Kidney (tissue), 14 donors: ENCODE measurements around the gene ASB17. TPM values are rescaled to one million over a fixed set of nuclear protein-coding genes. Genes with fewer than 3 reads are reported as not detected.
A peak's percentile ranks its signal among the peaks of the same experiment; 100 is the strongest.

ENCODE experiments used
- DNase-seq, 5 donors: peaks; one replicate each; pipeline ENCODE4 v3.0.0-alpha.2; 2013 to 2020
- FAIRE-seq: peaks from 2 replicates; lab custom pipeline; 2012; peaks lifted over from hg19 to GRCh38; lab: Jason Lieb, UNC
- H3K27ac ChIP-seq, 2 donors: one replicate each; pipeline ENCODE4 v1.7.0; 2013; ENCODE audit warnings: low read depth in 2 of 2, low read length in 2 of 2, inconsistent platforms in 1 of 2
- H3K27me3 ChIP-seq: one replicate; pipeline ENCODE4 v1.7.1; 2013; ENCODE audit warnings: low read length, inconsistent platforms; ENCODE audit not compliant: control insufficient read depth, insufficient read depth
- H3K36me3 ChIP-seq, 3 donors: one replicate each; pipeline versions ENCODE4 v1.7.0 to v1.7.1; 2013; ENCODE audit warnings: low read length in 3 of 3, control low read depth in 1 of 3, inconsistent platforms in 1 of 3; ENCODE audit not compliant: insufficient read depth in 3 of 3, control insufficient read depth in 2 of 3
- H3K4me1 ChIP-seq, 3 donors: one replicate each; pipeline versions ENCODE4 v1.7.0 to v1.7.1; 2013; ENCODE audit warnings: low read length in 3 of 3, inconsistent platforms in 1 of 3, low read depth in 1 of 3; ENCODE audit not compliant: control insufficient read depth in 2 of 3, insufficient read depth in 2 of 3
- H3K4me3 ChIP-seq, 3 donors: one replicate each; pipeline versions ENCODE4 v1.7.0 to v1.8.1; 2013; ENCODE audit warnings: low read length in 3 of 3, control low read depth in 1 of 3, inconsistent platforms in 1 of 3
- H3K9ac ChIP-seq, 3 donors: one replicate each; pipeline versions ENCODE4 v1.7.0 to v1.7.1; 2013; ENCODE audit warnings: low read length in 3 of 3, control low read depth in 1 of 3, inconsistent platforms in 1 of 3
- H3K9me3 ChIP-seq, 3 donors: one replicate each; pipeline versions ENCODE4 v1.7.0 to v1.7.1; 2013; ENCODE audit warnings: low read length in 3 of 3, control low read depth in 1 of 3, inconsistent platforms in 1 of 3; ENCODE audit not compliant: control insufficient read depth in 2 of 3, insufficient read depth in 1 of 3
- intact Hi-C: fragments of 100-400 bp; cut with DNase I; formaldehyde crosslinking; loops from one replicate; pipeline ENCODE4 v1.11.1; 2022
- polyA plus RNA-seq: library from polyadenylated mRNA; stranded (reverse); fragments of 350-450 nt; fragmentation: Illumina TruSeq; extraction: RNeasy Lipid Tissue Mini Kit (QIAGEN cat#74804); gene quantifications from one replicate; pipeline ENCODE4 v1.2.3, GENCODE V29; 2014; ENCODE audit warnings: low read depth, low replicate concordance; ENCODE audit not compliant: insufficient read depth
- total RNA-seq: library from RNA; stranded (reverse); fragmentation: NEBNext Ultra II Directional; extraction: Animal tissue kit (Norgen Biotek cat#: 25700); gene quantifications from one replicate; pipeline ENCODE4 v1.2.1, GENCODE V29; 2021
- TF ChIP-seq, protein P1 (sequence below): IDR thresholded peaks from 3 replicates; pipeline ENCODE4 v1.5.1; 2012; ENCODE audit warnings: mild to moderate bottlenecking, moderate library complexity, borderline replicate concordance; ENCODE audit not compliant: insufficient read depth; ENCODE audit errors: extremely low read depth
- donor health status: control.
- donor health status: control.
- donor health status: control.
- donor health status: control.
- donor health status: control.
- donor health status: DM: yes; HTN: yes; CAD: no.
- donor health status: Normal renal cell carcinoma (clear cell type).

The ASB17 gene
- total and polyA plus RNA-seq, 2 donors from 2014 or later: not detected

DNA sequence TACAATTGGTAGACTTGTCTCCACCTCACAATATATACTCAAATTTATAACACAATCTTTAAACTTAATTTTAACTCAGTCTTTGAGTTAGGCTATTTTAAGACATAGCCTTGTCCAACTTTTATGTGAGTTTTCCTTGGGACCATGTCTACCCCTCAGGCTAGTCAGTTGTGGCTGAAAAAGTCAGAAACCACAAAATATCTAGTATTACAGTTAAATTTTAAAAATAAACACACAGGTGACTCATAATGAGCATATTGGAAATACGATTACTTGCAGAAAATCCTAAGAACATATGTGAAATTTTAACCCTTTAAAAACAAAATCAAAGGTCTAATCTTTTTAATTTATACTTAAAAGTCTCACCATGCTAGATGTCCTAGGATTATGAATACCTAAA, 4.8 kb upstream of the ASB17 start:
- FAIRE-seq (no peak), DNase-seq (no peak)
- Histone ChIP-seq H3K9me3 (no peaks in the 10 kb centered on the region), H3K27ac (no peak overlapping the region), H3K9ac (no peak overlapping the region), H3K36me3 (no peaks in the 10 kb centered on the region), H3K4me3 (no peak overlapping the region), H3K27me3 (no peaks in the 10 kb centered on the region), H3K4me1 (no peaks in the 10 kb centered on the region)
- TF ChIP-seq, protein P1, sequence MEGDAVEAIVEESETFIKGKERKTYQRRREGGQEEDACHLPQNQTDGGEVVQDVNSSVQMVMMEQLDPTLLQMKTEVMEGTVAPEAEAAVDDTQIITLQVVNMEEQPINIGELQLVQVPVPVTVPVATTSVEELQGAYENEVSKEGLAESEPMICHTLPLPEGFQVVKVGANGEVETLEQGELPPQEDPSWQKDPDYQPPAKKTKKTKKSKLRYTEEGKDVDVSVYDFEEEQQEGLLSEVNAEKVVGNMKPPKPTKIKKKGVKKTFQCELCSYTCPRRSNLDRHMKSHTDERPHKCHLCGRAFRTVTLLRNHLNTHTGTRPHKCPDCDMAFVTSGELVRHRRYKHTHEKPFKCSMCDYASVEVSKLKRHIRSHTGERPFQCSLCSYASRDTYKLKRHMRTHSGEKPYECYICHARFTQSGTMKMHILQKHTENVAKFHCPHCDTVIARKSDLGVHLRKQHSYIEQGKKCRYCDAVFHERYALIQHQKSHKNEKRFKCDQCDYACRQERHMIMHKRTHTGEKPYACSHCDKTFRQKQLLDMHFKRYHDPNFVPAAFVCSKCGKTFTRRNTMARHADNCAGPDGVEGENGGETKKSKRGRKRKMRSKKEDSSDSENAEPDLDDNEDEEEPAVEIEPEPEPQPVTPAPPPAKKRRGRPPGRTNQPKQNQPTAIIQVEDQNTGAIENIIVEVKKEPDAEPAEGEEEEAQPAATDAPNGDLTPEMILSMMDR: no peak
- intact Hi-C loops: no loop called here

DNA sequence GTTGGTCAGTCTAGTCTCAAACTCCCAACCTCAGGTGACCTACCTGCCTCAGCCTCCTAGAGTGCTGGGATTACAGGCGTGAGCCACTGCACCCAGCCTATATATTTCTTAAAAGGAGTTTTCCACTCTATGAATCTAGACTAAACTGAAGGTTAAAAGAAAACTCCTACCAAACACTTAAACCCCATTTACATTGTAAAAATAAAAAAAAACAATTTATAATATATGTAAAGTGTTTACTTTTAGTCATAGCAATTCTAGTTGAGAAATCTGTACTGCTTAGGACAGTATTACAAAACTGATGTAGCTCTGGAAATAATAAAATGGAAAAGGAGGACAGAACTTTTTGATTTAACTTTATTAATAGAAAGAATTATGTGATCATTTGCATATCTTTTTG, 9.5 kb downstream of the ASB17 start:
- FAIRE-seq (no peak), DNase-seq (no peak)
- Histone ChIP-seq H3K27me3 (no peaks in the 10 kb centered on the region), H3K4me3 (no peak overlapping the region), H3K4me1 (no peaks in the 10 kb centered on the region), H3K27ac (no peak overlapping the region), H3K36me3 (no peaks in the 10 kb centered on the region), H3K9me3 (no peaks in the 10 kb centered on the region), H3K9ac (no peak overlapping the region)
- intact Hi-C loops: no loop called here
- TF ChIP-seq, protein P1: no peak

DNA sequence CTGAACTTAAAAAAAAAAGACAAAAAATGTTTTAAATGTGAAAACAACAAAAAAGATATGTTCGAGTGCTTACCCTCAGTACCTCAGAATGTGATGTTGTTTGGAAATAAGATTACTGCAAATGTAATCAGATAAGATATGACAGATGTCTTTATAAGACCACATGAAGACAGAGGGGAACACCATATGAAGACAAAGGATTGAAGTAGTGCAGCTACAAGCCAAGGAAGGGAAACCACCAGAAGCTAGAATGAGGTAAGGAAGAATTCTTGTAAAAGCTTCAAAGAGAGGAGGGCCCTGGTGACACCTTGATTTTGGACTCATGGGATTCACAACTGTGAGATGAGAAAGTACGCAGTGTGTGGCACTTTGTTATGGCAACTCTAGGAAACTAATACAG, 15.4 kb downstream of the ASB17 start:
- Histone ChIP-seq H3K36me3 (no peaks in the 10 kb centered on the region), H3K27me3 (no peaks in the 10 kb centered on the region), H3K9me3 (no peaks in the 10 kb centered on the region), H3K4me3 (no peak overlapping the region), H3K9ac (no peak overlapping the region), H3K27ac (no peak overlapping the region), H3K4me1 (no peaks in the 10 kb centered on the region)
- no peak for FAIRE-seq
- TF ChIP-seq, protein P1: no peak
- intact Hi-C loops: no loop called here
- no peak for DNase-seq

DNA sequence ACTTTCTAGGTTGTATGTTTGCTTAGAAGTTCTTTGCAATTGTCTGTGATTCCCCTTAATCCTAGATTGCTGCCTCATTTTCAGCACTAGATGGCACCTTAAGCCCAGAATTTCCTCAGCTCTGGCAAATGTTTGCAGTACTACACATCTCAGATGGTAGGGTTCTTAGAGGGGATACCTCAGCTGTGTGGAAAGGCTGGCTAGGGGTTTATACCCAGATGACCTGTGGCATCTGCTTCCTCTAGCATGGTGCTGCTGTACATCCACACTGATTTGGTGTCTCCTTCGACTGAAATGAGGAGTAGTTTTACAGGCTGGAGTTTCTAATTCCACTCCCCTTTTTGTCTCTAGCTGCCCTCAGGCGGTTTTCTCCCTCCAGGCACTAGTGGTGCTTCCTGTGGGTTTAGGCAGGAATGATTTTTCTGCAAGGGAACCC, 23.5 kb downstream of the ASB17 start:
- no peak overlapping the region for H3K9ac ChIP-seq
- intact Hi-C loops: no loop called here
- H3K36me3 ChIP-seq: no peaks in the 10 kb centered on the region
- peaks cover 0 to 4% (median 0%) of the 10 kb centered on the region in 3 donors for H3K9me3 ChIP-seq
- H3K4me3 ChIP-seq: no peak overlapping the region
- TF ChIP-seq, protein P1: peak; percentile 29
- no peaks in the 10 kb centered on the region for H3K27me3 ChIP-seq
- FAIRE-seq (no peak), DNase-seq (peak in 2 of 5 donors; percentile 42 to 67)
- no peak overlapping the region for H3K27ac ChIP-seq
- H3K4me1 ChIP-seq: no peaks in the 10 kb centered on the region
